Endothelial cell of umbilical vein (primary cell): ENCODE data around the gene HP1BP3. TPM values are rescaled to one million over a fixed set of nuclear protein-coding genes. Genes with fewer than 3 reads are reported as not detected.

Experiments used
- BruUV-seq: library from RNA; stranded (reverse); fragments of 400-500 nt; replicated peaks from 2 replicates; lab custom pipeline; 2021; lab: Mats Ljungman, UMichigan
- CTCF ChIA-PET: fragments of 300-600, 350-600 bp; sonication (Branson Sonifier 250); formaldehyde crosslinking; loops from one replicate; lab custom pipeline; 2021; ENCODE audit warnings: antibody characterized with exemption, inconsistent platforms; lab: Charles Lee
- POLR2A ChIA-PET: fragments of 300-600, 350-600 bp; sonication (Branson Sonifier 250); formaldehyde crosslinking; loops from one replicate; lab custom pipeline; 2021; ENCODE audit warnings: antibody characterized with exemption, inconsistent platforms; lab: Charles Lee
- DNase-seq: peaks from one replicate; pipeline ENCODE4 v3.0.0-alpha.2; 2011; ENCODE audit warnings: low read depth, low spot score
- FAIRE-seq: peaks from 2 replicates; lab custom pipeline; 2011; peaks lifted over from hg19 to GRCh38; lab: Jason Lieb, UNC
- H2AFZ ChIP-seq: 2 replicates; pipeline ENCODE4 v1.6.0; 2012; ENCODE audit warnings: low read depth, low read length, control low read depth, inconsistent platforms
- H3K27ac ChIP-seq: 2 replicates; pipeline ENCODE4 v1.5.1; 2011; ENCODE audit warnings: low read depth, mild to moderate bottlenecking, control low read depth, low read length, moderate library complexity; ENCODE audit not compliant: insufficient read depth
- H3K27me3 ChIP-seq, 2 experiments: 2 replicates each; pipeline versions ENCODE4 v1.6.0 to v1.6.1; 2011; ENCODE audit warnings: low read length in 2 of 2, mixed read lengths in 1 of 2; ENCODE audit not compliant: control insufficient read depth in 2 of 2, insufficient read depth in 2 of 2
- H3K36me3 ChIP-seq, 2 experiments: 2 replicates in 1 of 2; 3 replicates in 1 of 2; pipeline ENCODE4 v1.5.1; 2011; ENCODE audit warnings: low read length in 2 of 2, mild to moderate bottlenecking in 1 of 2, moderate library complexity in 1 of 2; ENCODE audit not compliant: control insufficient read depth in 2 of 2, insufficient read depth in 2 of 2; ENCODE audit errors: extremely low read depth in 1 of 2
- H3K4me1 ChIP-seq: 3 replicates; pipeline ENCODE4 v1.5.1; 2011; ENCODE audit warnings: mild to moderate bottlenecking, low read length; ENCODE audit not compliant: control insufficient read depth, insufficient read depth; ENCODE audit errors: extremely low read depth
- H3K4me2 ChIP-seq: 2 replicates; pipeline ENCODE4 v1.6.1; 2011; ENCODE audit warnings: low read length, control low read depth, mixed read lengths; ENCODE audit not compliant: insufficient read depth
- H3K4me3 ChIP-seq, 3 experiments: fragments of 200-600 bp in 1 of 3; sonication (generic), shearing (Covaris generic) in 1 of 3; replicated peaks in 1 of 3; 2 replicates each; pipeline ENCODE4 v1.5.1; 2011 to 2016; ENCODE audit warnings: control low read depth in 3 of 3, low read length in 3 of 3, mild to moderate bottlenecking in 2 of 3, inconsistent platforms in 1 of 3, low read depth in 1 of 3, moderate library complexity in 1 of 3; ENCODE audit not compliant: insufficient read depth in 1 of 3
- H3K79me2 ChIP-seq: 2 replicates; pipeline ENCODE4 v1.6.0; 2012; ENCODE audit warnings: low read length, inconsistent platforms; ENCODE audit not compliant: control insufficient read depth, insufficient read depth
- H3K9ac ChIP-seq: replicated peaks from 2 replicates; pipeline ENCODE3; 2011; ENCODE audit warnings: low read length, control low read depth; ENCODE audit not compliant: insufficient read depth; ENCODE audit errors: extremely low read depth
- H3K9me1 ChIP-seq: replicated peaks from 3 replicates; pipeline ENCODE4 v1.6.0; 2011; ENCODE audit warnings: mild to moderate bottlenecking, low read length; ENCODE audit not compliant: control insufficient read depth, insufficient read depth; ENCODE audit errors: extremely low read depth
- H3K9me3 ChIP-seq: replicated peaks from 2 replicates; pipeline ENCODE4 v1.5.1; 2012; ENCODE audit warnings: low read length, inconsistent platforms; ENCODE audit not compliant: control insufficient read depth, insufficient read depth
- H4K20me1 ChIP-seq: replicated peaks from 2 replicates; pipeline ENCODE3; 2011; ENCODE audit warnings: mild to moderate bottlenecking, low read length; ENCODE audit not compliant: control insufficient read depth, insufficient read depth; ENCODE audit errors: extremely low read depth
- CTCF ChIP-seq, 2 donors: IDR thresholded peaks; 1 replicate in 1 of 2; 2 replicates in 1 of 2; pipeline ENCODE4 v1.5.1; 2011; ENCODE audit warnings: low read length in 2 of 2, mild to moderate bottlenecking in 2 of 2, moderate library complexity in 2 of 2, control low read depth in 1 of 2, inconsistent platforms in 1 of 2, low read depth in 1 of 2; ENCODE audit not compliant: insufficient read depth in 1 of 2; ENCODE audit errors: extremely low read depth in 1 of 2
- EZH2 ChIP-seq: IDR thresholded peaks from 2 replicates; pipeline ENCODE4 v1.6.1; 2012; ENCODE audit warnings: borderline replicate concordance, low read depth, mild to moderate bottlenecking, moderate library complexity, low read length, inconsistent platforms; ENCODE audit not compliant: severe bottlenecking
- FOS ChIP-seq: IDR thresholded peaks from 2 replicates; pipeline ENCODE4 v1.6.1; 2011; ENCODE audit warnings: mild to moderate bottlenecking, low read length, moderate library complexity, borderline replicate concordance; ENCODE audit not compliant: insufficient read depth
- GATA2 ChIP-seq: IDR thresholded peaks from 2 replicates; pipeline ENCODE4 v1.7.0; 2011; ENCODE audit warnings: low read depth, mild to moderate bottlenecking, moderate library complexity, mixed read lengths, low read length; ENCODE audit not compliant: insufficient read length, insufficient read depth
- JUN ChIP-seq: IDR thresholded peaks from 2 replicates; pipeline ENCODE4 v1.6.1; 2011; ENCODE audit warnings: borderline replicate concordance, low read depth; ENCODE audit not compliant: insufficient read length, insufficient read depth
- POLR2A ChIP-seq: IDR thresholded peaks from 2 replicates; pipeline ENCODE4 v1.6.1; 2012; ENCODE audit warnings: low read depth, mild to moderate bottlenecking, control low read depth, low read length
- dilution Hi-C: fragments of 300-500 bp; cut with MboI; formaldehyde crosslinking; loops from one replicate; pipeline ENCODE4 v1.15.0; 2019; ENCODE audit warnings: low sequenced_read_pairs; ENCODE audit not compliant: extremely low pct_ligation_motif_present
- intact Hi-C: fragments of 100-400 bp; cut with micrococcal nuclease; formaldehyde crosslinking; loops from one replicate; pipeline ENCODE4 v1.10.0; 2022
- polyA plus RNA-seq, 4 experiments: library from polyadenylated mRNA; depleted of rRNA in 3 of 4; stranded (reverse) in 3 of 4; unstranded in 1 of 4; fragments of >200 nt; gene quantifications; 2 replicates each; pipeline versions ENCODE4 v1.2.1 to v1.2.3, GENCODE V29; 2011 to 2012; ENCODE audit warnings: missing spikeins in 1 of 4
- total RNA-seq: library from RNA; stranded (reverse); gene quantifications from 2 replicates; pipeline ENCODE4 v1.2.3, GENCODE V29; 2021

The HP1BP3 gene
- total and polyA plus RNA-seq, 2 donors (not counting 3 experiments of a cell fraction or from before 2014, with no cell fraction given) = 87.2 to 231 TPM

- POLR2A ChIA-PET = no interaction called here
- CTCF ChIA-PET = interaction anchor here (1.2 to 1.9 kb wide), 3 partner anchors 9 to 468 kb away, joined by 3 to 12 read pairs (median 5); partner anchors contain the start of gene KIF17
- Histone ChIP-seq H3K4me2 (no peak overlapping the region), H3K79me2 (no peaks in the 10 kb centered on the region), H3K9ac (no peak overlapping the region), H3K27me3 (peaks cover 7 to 16% of the 10 kb centered on the region in 2 experiments), H4K20me1 (no peaks in the 10 kb centered on the region), H3K4me3 (no peak overlapping the region), H3K27ac (no peak overlapping the region), H3K9me1 (no peaks in the 10 kb centered on the region), H3K36me3 (no peaks in the 10 kb centered on the region), H3K9me3 (no peaks in the 10 kb centered on the region), H3K4me1 (no peaks in the 10 kb centered on the region), H2AFZ (no peak overlapping the region)
- no peak for DNase-seq
- FAIRE-seq = no peak
- TF ChIP-seq JUN (no peak), FOS (no peak), POLR2A (no peak), CTCF (IDR thresholded peaks at IDR 0.05; ENCODE audit: extremely low read depth in 1 of 2, insufficient read depth in 1 of 2, low read depth in 1 of 2, low read length in 2 of 2) (no peak), EZH2 (no peak), GATA2 (no peak)
- dilution Hi-C loops = no loop called here
- intact Hi-C loops = no loop called here
- BruUV-seq = no TSS peak
Observed at GRCh38 chr1:20726932-20727745, 60.0 kb downstream of the HP1BP3 start.
